HG03520 (cell line): ENCODE data around the gene RNU1-2.
"Not testable (repeated sequence)": the region's sequence is repeated elsewhere in the genome, so short reads cannot be mapped to it uniquely, and the experiment has no call there.

Experiments used
- ATAC-seq: cut with Tn5 transposase; IDR thresholded peaks from one replicate; pipeline ENCODE4 v1.9.1; 2021; ENCODE audit warnings: mild to moderate bottlenecking, moderate library complexity; ENCODE audit not compliant: unreplicated experiment

Gene RNU1-2

DNA sequence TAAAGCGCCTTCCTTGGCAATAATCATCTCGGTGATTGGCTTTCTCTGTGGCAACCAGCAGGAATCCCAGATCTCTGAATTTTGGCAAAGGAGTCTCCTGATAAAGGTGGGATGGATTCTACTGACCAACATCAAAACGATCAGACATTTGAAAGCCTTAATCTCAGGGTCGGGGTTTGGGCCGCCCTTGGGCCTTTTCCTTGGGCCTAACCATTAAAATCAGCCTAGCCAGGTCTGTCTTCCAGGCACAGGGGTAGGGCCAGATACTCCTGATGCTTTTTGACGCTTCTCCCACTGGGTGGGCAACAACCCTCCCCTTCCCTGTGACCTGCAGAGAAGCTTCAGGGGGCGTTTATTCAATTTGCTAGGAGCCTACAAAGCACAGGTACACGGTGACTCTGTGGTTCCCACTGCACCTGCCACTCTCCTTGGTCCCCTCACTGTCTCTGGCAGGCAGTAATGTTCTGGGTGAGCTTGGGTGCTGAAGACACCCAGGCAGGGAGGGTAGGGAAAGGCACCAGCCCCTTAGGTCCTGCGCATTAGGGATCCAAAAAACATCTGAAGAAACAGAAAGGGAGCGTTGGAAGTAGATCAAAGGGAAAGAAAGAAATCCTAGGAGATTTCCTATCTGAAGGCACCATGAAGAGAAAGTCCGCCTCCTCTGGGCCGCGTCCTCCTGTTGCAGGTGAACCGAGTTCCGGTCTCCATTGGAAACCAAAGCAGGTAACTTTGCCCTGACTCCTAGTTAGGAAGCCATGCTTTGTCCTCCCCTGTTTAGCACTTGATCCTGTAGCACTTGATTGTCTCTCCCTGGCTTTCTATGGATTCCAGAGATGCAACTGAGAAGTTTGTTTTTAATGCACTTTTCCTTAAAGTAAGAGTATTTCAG is 12.3 kb downstream of the RNU1-2 start:
- no peak for ATAC-seq

DNA sequence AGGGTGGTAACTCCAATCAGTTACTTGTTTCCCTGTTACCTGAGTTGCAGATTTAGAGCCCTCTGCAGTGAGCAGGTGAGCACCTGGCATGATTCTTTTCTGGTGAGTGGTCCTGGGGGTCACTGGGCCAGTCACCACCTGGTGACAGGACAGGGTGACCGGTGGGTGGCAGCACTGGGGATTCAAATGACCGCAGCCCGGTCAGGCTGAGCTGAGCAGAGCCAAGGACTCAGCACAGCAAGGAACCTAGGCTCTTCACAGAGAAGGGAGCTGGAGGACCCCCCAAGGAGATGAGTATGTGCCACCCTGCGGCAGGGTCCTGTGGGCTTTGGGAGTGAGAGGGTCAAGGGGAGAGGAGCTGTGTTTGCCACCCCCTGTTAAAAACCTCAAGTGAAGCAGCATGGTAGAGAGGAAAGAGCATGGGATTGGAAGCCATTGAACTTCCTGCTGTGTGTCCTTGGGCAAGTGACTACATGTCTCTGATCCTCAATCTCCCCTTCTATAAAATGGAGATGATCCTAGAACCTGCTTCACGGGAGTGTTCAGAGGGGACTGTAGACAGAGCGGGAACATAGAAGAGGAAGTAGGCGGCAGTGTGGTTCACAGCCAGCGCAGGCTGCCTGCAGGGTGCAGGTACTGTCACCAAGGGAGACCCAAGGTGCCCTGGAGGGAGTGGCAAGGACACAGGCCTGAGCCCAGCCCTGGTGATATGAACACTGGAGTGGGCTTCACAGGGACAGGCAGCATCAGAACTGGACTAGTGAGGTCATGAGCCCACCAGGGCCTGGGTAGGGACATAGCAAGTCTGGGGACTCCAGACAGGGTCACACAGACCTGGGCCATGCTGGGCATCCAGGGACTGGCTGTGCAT is 16.3 kb downstream of the RNU1-2 start:
- not testable (repeated sequence) for ATAC-seq

DNA sequence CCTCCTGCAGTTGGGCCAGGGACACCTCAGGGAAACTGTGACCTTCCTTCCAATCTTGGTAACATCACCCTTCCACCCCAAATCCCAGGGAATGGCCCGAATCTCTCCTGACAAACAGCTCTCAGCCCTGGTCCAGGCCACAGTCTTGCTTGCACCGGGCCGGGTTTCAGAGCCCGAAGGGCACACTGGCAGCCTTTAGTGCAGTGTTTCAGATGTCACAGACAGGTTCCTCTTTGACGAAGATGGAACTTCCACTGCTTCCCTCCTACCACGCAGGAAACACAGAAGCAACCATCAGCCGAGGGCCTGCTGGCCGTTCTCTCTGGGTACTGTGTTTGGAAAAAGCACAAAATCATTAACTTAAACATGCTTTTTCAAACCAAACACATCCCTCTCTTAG is 17.0 kb downstream of the RNU1-2 start:
- not testable (repeated sequence) for ATAC-seq

DNA sequence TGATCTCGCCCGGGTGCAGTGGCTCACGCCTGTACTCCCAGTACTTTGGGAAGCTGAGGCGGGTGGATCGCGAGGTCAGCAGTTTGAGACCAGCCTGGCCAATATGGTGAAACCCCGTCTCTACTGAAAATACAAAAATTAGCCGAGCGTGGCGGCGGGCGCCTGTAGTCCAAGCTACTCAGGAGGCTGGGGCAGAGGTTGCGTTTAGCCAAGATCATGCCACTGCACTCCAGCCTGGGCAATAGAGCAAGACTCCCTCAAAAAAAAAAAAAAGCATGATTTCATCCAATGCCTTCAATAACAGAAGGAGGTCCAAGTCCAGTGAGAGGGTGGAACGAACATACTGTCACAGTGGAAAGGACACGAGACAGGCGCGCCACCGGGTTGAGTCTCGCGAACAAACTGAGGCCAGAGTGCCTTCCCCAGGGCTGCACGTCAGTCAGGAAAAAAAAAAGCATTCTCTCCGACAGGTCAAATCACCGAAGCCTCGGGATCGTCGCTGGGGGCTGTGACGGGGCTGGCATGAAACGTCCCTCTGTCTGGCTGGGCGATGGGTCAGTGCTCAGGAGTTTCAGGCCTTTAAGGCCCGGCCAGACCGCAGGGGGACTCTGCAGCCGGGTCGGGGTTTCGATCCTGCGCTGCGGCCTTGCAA is 17.5 kb downstream of the RNU1-2 start:
- ATAC-seq: no peak

DNA sequence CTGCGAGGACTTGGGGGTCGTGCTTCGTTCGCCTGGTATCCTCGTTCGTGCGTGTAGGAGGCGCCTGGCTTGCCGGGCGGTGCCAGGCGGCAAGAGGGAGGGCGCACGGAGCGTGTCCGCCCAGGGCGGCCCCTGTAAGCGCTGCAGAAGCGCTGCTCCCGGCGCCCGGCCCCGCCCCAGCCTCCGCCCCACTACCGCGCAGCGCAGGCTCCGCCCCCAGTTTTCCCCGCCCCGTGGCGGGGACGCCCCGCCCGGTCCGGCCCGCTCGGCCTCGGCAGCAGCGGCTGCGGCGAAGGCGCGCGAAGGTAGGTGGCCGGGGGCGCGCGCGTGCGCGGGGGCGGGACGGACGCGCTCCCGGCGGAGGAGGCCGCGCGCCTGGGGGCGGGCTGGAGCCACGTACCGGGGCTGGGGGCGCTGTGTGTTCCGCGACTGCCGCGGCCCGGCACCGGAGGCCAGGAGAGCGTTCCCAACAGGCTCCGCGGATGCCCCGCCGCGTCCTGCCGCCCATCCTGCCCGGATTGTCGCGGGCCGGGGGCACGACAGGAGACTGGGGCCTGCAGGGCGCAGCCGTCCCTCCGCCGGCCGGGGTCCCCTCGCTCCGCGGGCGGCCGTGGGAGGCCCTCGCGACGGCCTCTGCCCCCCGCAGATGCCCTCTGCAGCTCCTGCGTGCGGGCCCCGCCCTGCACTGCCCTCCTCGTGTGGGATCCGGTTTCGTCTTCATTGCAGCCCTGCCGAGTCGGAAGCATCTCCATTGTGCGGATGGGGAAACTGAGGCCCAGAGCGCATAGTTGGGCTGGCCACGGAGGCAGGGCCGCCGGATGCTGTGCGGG is 18.3 kb downstream of the RNU1-2 start:
- peak; percentile 81 for ATAC-seq

DNA sequence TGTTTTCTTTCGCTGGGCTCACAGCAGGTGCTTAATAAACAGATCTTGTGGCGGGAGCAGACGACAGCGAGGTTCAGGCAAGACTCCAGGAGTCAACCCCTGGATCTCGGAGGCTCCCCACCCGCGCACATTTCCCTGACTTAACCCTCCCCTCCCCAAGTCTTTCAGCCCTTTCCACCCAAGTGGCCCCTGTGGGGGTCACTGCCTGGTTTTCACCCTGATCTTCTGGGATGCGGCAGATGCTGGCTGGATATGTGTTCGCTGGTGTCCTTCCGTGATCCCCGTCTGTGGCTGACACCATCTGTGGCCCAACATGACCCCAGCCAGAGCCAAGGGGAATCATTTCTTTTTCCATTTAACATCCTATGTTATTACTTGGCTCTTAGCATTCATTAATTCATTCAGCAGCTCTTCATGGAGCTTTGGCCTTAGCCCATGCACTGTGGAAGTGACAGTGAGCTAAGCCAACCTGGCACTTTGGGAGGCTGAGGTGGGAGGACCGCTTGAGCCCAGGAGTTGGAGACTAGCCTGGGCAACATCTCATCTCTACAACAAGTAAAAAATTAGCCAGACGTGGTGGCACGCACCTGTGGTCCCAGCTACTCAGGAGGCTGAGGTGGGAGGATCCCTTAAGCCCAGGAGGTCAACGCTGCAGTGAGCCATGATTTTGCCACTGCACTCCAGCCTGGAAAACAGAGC is 19.3 kb downstream of the RNU1-2 start:
- ATAC-seq: not testable (repeated sequence)

DNA sequence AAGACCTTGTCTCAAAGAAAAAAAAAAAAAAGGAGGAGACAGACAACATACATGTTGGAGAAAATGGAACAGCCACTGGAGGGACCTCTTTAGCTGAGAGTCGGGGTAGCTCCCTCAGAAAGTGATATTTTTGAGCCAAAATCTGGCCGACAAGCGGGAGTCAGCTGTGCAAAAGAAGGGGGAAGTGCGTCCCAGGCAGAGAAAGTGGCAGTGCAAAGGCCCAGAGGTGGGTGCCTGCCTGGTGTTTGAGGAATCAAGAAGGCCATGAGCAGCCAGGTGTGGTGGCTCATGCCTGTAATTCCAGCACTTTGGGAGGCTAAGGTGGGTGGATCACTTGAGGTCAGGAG is 19.8 kb downstream of the RNU1-2 start:
- ATAC-seq: no peak

DNA sequence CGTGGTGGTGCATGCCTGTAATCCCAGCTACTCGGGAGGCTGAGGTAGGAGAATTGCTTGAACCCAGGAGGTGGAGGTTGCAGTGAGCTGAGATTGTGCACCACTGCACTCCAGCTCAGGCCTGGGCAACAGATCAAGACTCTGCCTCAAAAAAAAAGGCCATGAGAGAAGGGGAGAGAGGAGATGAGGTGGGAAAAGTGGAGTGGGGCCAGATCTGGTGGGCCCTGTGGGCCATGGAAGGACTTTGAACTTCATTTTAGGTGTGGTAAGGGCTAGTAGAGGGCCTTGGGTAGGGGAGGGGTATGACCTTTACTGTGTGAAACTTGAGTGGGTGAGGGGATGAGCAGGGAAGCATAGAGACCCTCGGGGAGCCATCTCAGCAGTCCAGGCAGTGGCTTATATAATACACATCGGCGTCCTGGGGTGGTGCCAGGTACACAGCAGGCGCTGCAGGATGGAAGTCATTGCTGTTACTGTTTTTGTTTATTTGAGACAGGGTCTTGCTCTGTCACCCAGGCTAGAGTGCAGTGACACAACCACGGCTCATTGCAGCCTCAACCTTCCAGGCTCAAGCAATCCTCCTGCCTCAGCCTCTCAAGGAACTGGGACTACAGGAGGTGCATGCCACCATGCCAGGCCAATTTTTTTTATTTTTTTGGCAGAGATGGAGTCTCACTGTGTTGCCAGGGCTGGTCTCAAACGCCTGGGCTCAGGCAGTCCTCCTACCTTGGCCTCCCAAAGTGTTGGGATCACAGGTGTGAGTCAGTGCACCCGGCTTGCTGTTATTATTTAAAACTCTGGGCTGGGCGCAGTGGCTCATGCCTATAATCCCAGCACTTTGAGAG is 20.5 kb downstream of the RNU1-2 start:
- not testable (repeated sequence) for ATAC-seq

DNA sequence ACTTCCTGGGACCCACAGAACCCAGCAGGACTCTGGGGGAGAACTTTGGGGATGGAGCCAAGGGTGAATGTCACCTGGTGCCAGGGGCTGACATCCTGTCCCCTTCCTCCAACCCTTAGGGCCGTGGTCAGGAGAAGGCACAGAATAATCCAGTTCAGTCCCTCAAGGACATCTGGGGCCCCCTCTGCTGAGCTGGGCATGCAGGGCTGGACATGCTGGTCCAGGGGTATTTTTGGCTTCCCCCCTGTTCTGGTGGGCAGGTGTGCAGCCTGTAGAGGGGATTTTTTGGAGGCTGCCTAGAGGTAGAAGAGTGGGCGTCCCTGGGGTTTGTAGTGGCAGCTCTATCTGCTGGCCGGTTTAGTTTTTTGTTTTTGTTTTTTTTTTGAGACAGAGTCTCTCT is 22.6 kb downstream of the RNU1-2 start:
- no peak for ATAC-seq

DNA sequence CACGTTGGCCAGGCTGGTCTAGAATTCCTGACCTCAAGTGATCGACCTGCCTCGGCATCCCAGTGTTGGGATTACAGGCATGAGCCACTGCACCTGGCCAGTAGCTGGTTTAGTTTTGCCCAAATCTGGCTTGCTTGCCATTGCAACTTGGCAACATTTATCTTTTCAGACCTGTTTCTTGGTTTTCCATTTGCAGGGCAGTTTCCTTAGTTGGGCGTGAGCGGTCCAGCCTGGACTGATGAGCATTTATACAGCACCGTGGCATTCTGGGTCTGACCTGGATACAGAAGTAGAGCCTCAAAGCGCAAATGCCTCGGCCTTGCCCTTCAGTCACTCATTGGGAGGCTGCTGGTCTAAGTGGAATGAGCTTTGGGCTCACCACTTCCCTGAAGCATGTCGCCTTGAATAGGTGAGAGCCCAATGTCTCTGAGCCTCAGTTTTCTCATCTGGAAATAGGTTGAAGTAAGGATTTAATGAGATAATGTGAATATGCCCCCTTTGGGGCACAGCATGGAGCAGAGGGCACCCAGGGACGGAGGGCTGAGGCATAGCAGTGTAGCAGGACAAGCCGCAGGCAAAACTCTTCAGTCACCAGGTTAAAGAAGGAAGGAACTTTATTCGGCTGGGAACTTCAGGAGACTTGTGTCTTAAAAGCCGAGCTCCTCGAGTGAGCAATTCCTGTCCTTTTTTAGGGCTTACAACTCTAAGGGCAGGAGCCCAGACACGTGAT is 23.3 kb downstream of the RNU1-2 start:
- not testable (repeated sequence) for ATAC-seq

DNA sequence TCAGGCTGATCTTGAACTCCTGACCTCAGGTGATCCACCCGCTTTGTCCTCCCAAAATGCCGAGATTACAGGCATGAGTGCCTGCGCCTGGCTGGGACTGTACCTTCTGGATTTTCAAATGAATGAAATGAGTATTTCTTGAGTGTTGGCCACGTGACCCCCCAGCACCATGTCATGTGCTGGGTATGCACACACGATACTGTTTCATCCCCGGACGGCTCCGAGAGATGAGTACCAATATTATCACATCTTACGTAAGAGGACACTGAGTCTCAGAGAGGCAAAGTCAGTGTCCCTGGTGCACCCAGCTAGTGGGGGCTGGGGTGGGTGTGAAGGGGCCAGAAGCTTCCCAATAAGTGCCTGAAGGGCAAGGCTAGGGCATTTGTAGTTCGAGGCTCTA is 25.2 kb downstream of the RNU1-2 start:
- ATAC-seq: no peak

DNA sequence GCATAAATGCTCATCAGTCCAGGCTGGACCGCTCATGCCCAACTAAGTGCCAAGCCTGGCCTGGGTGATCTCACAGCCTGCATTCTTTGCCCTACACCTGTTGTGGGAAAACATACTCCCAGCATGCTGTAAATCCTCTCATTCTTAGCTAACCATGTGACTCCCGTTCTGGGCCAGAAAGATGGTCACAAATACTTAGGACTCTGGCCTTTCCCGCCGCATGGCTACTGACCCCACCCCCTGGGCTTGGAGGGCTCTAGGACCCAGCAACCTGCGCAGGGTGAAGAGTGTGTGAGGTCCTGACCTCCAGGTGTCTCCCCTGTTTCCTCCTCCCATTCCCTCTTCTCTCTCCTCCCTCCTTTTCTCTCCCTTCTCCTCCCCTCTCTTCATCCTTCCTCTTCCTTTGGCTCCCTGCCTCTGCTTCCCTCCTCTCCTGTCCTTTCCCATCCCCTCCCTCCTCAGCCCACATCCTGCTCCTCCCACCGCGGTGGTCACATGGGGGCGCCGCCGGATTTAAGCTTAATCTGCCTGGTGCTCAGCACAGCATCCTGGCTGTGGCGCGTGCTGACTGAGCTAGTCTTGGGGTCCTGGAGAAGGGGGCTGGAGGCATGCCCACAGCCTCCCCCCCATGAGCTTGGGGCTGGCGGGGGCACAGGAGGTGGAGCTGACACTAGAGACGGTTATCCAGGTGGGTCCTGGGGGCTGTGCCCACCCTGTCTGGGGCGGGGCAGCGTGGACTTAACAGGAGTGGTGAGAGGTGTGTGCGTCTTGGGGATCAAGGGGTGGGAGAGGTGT is 25.8 kb downstream of the RNU1-2 start, which contains the start of gene CROCC:
CROCC (plus strand) TSS at position 541 of the 795 bp plus-strand sequence; CDS start at position 629, 88 bp downstream.
- ATAC-seq: no peak

DNA sequence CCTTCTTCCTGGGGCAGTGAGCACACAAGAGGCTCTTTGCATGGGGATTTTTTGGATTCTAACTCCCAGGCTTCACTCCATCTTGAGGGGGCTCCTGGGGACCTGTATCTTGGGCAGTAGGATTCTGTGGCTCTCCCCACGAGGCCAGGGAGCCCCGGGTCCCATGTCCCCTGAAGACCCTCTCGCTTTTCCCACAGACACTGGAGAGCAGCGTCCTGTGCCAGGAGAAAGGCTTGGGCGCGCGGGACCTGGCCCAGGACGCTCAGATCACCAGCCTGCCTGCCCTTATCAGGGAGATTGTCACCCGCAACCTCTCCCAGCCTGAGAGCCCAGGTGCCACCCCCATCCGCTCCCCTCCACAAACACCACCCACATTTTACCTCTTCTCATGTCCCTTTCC is 26.7 kb downstream of the RNU1-2 start:
- ATAC-seq: no peak

DNA sequence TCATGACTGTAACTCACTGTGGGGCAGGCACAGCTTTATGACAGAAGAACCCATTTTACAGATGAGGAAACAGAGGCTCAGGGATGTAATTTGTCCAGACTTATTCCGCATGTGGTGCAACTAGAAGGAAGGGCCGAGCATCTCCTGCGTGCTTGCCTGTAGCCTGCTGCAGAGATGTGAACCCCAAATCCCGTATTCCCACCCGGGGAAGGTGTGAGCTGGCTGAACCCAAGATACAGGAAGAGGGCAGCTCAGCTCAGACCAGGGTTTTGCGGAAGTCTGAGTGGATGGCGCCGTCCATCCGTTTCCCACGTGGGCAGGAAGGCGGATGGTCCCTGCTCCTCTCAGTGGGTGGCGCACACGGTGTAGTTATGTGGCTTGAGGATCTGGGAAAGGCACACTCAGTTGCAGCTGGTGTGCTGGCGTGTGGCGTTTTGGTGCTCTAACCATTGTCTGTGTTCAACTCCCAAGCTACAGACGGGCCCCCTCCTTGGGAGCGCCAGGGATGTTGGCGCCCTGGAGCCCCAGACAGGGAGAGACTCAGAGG is 27.2 kb downstream of the RNU1-2 start:
- no peak for ATAC-seq

DNA sequence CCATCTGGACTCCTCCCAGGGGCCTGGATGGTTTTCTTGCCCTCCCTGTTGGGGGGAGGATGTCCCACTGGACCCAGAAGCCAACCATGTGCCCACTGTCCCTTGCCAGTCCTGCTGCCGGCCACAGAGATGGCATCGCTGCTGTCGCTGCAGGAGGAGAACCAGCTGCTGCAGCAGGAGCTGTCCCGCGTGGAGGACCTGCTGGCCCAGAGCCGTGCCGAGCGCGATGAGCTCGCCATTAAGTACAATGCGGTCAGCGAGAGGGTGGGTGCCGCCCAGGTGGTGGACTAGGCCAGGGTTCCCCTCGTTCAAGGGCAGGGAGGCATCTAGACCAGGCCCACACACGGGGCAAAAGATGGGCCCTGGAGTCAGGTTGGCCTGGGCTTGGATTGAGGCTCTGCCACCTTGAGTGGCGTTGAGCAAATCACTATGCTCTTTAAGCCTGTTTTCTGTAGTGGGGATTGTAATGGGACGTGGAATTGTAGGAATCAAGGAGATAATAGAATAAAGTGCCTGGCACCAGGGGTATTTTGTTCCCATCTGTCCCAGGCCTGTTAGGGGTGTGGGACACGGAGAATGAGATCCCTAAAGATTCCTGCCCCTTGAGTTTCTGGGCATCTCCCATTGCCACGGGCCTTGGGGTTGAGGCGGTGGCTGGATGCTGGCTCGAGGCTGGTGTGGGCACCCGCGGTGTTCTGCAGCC is 28.6 kb downstream of the RNU1-2 start:
- no peak for ATAC-seq

DNA sequence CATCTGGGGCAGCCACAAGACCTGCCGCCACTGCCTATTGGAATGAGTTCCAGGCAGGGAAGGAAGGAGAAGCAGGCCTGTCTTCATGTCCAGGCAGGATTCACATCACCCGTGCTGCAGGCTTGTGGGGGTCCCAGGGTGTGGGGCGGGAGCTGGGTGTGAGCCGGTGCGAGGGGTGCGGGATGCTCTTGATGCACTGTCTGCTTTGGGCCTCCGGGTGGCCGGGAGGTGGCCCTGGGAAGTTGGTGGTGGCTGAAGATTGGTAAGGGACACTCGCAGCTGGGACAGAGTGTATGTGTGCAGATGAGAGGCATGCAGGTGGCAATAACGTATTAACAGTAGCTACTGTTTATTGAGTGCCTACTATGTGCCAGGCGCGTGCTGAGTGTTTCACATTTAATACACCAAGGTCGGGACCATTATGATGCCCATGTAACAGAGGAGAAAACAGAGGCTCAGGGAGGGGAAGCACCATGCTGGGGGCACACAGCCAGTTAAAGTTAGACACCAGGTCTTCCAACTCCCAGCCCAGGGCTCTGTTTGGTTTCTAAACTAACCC is 29.2 kb downstream of the RNU1-2 start:
- ATAC-seq: no peak
